IMR-90 (cell line): Measurements from ENCODE around the gene IGFBP6. TPM values are rescaled to one million over a fixed set of nuclear protein-coding genes. Genes with fewer than 3 reads are reported as not detected.

Experiments
- ATAC-seq: fragments of 200-7000 bp; cut with Tn5 transposase; 2 replicates; pipeline ENCODE4 v1.9.1; 2020; ENCODE audit warnings: low read depth, mild to moderate bottlenecking, moderate library complexity
- BruUV-seq: library from RNA; stranded (reverse); fragments of 400-500 nt; replicated peaks from 2 replicates; lab custom pipeline; 2021; lab: Mats Ljungman, UMichigan
- CTCF ChIA-PET: fragments of 300-600 bp; formaldehyde crosslinking; extraction: SDS; loops from one replicate; lab custom pipeline; 2021; ENCODE audit warnings: antibody characterized with exemption; lab: Yijun Ruan, JAX
- POLR2A ChIA-PET: fragments of 300-600 bp; sonication (Branson Sonifier 250); formaldehyde crosslinking; loops from one replicate; lab custom pipeline; 2022; ENCODE audit warnings: antibody characterized with exemption; ENCODE audit not compliant: unreplicated experiment; lab: Charles Lee
- DNase-seq: peaks from one replicate; pipeline ENCODE4 v3.0.0; 2013
- H2AFZ ChIP-seq: replicated peaks from 2 replicates; pipeline ENCODE3; 2013; ENCODE audit warnings: low read length, mild to moderate bottlenecking; ENCODE audit not compliant: poor library complexity
- H2AK5ac ChIP-seq: 2 replicates; pipeline ENCODE4 v1.6.1; 2013; ENCODE audit warnings: low read depth, low read length, inconsistent platforms
- H2AK9ac ChIP-seq: replicated peaks from 2 replicates; pipeline ENCODE3; 2013; ENCODE audit warnings: mild to moderate bottlenecking, low read depth, low read length, moderate library complexity; ENCODE audit not compliant: poor library complexity
- H2BK120ac ChIP-seq: 2 replicates; pipeline ENCODE4 v1.6.1; 2013; ENCODE audit warnings: low read depth, low read length, inconsistent platforms
- H2BK15ac ChIP-seq: 3 replicates; pipeline ENCODE4 v1.6.1; 2013; ENCODE audit warnings: low read depth, low read length, inconsistent platforms
- H2BK20ac ChIP-seq: 2 replicates; pipeline ENCODE4 v1.6.1; 2013; ENCODE audit warnings: low read depth, mild to moderate bottlenecking, inconsistent platforms, low read length, moderate library complexity
- H2BK5ac ChIP-seq: 2 replicates; pipeline ENCODE4 v1.6.1; 2013; ENCODE audit warnings: mild to moderate bottlenecking, low read depth, low read length, inconsistent platforms; ENCODE audit not compliant: poor library complexity, severe bottlenecking
- H3K14ac ChIP-seq: replicated peaks from 2 replicates; pipeline ENCODE4 v1.6.1; 2013; ENCODE audit warnings: low read depth, low read length, inconsistent platforms
- H3K18ac ChIP-seq: 2 replicates; pipeline ENCODE4 v1.6.1; 2013; ENCODE audit warnings: low read depth, low read length, control low read depth
- H3K23ac ChIP-seq: 2 replicates; pipeline ENCODE4 v1.6.1; 2013; ENCODE audit warnings: low read depth, low read length, inconsistent platforms
- H3K27ac ChIP-seq: 2 replicates; pipeline ENCODE4 v1.5.1; 2013; ENCODE audit warnings: mild to moderate bottlenecking, control low read depth, low read length; ENCODE audit not compliant: insufficient read depth
- H3K27me3 ChIP-seq: 2 replicates; pipeline ENCODE4 v1.6.1; 2013; ENCODE audit warnings: low read length; ENCODE audit not compliant: control insufficient read depth, insufficient read depth
- H3K36me3 ChIP-seq: 2 replicates; pipeline ENCODE4 v1.6.1; 2013; ENCODE audit warnings: low read length, mixed read lengths; ENCODE audit not compliant: control insufficient read depth, insufficient read depth
- H3K4ac ChIP-seq: 2 replicates; pipeline ENCODE4 v1.6.1; 2013; ENCODE audit warnings: low read depth, low read length, inconsistent platforms
- H3K4me1 ChIP-seq: 2 replicates; pipeline ENCODE4 v1.6.1; 2013; ENCODE audit warnings: low read length, mixed read lengths; ENCODE audit not compliant: control insufficient read depth, insufficient read depth
- H3K4me2 ChIP-seq: 2 replicates; pipeline ENCODE4 v1.6.1; 2013; ENCODE audit warnings: low read depth, mild to moderate bottlenecking, control low read depth, low read length, moderate library complexity
- H3K4me3 ChIP-seq: 2 replicates; pipeline ENCODE4 v1.5.1; 2013; ENCODE audit warnings: low read depth, mild to moderate bottlenecking, control low read depth, low read length, moderate library complexity; ENCODE audit not compliant: insufficient read depth
- H3K56ac ChIP-seq: 2 replicates; pipeline ENCODE4 v1.6.1; 2013; ENCODE audit warnings: low read length, inconsistent platforms; ENCODE audit not compliant: insufficient read depth; ENCODE audit errors: extremely low read depth
- H3K79me1 ChIP-seq, 2 experiments: 2 replicates each; pipeline ENCODE4 v1.6.1; 2013; ENCODE audit warnings: low read length in 2 of 2, inconsistent platforms in 1 of 2, low read depth in 1 of 2
- H3K9ac ChIP-seq: 2 replicates; pipeline ENCODE4 v1.6.1; 2013; ENCODE audit warnings: low read depth, low read length, control low read depth
- H3K9me1 ChIP-seq: 2 replicates; pipeline ENCODE4 v1.6.1; 2013; ENCODE audit warnings: low read length, inconsistent platforms; ENCODE audit not compliant: insufficient read depth
- H3K9me3 ChIP-seq: 2 replicates; pipeline ENCODE4 v1.6.1; 2013; ENCODE audit warnings: low read length; ENCODE audit not compliant: control insufficient read depth, insufficient read depth
- H4K20me1 ChIP-seq: 2 replicates; pipeline ENCODE4 v1.6.1; 2013; ENCODE audit warnings: low read length, inconsistent platforms; ENCODE audit not compliant: insufficient read depth
- H4K5ac ChIP-seq: 2 replicates; pipeline ENCODE4 v1.6.1; 2013; ENCODE audit warnings: mild to moderate bottlenecking, low read depth, low read length, control low read depth
- H4K8ac ChIP-seq, 2 experiments: 2 replicates each; pipeline ENCODE4 v1.6.1; 2013; ENCODE audit warnings: low read depth in 2 of 2, low read length in 2 of 2, control low read depth in 1 of 2, inconsistent platforms in 1 of 2
- H4K91ac ChIP-seq: 2 replicates; pipeline ENCODE4 v1.6.1; 2013; ENCODE audit warnings: low read depth, low read length, inconsistent platforms; ENCODE audit not compliant: insufficient read depth
- BHLHE40 ChIP-seq: fragments of 150-350 bp; IDR thresholded peaks from 2 replicates; pipeline ENCODE4 v1.6.1; 2016; ENCODE audit warnings: mild to moderate bottlenecking, low read depth, low read length
- CEBPB ChIP-seq: IDR thresholded peaks from 2 replicates; pipeline ENCODE4 v1.6.1; 2012; ENCODE audit warnings: low read depth, low read length, improper control_type of control experiment
- CHD1 ChIP-seq: IDR thresholded peaks from 2 replicates; pipeline ENCODE4 v1.6.1; 2012; ENCODE audit warnings: low read depth, low read length, improper control_type of control experiment
- FOS ChIP-seq: fragments of 150-350 bp; IDR thresholded peaks from 2 replicates; pipeline ENCODE4 v1.6.1; 2016; ENCODE audit warnings: low read depth, low read length
- MAFK ChIP-seq: IDR thresholded peaks from 2 replicates; pipeline ENCODE4 v1.6.1; 2012; ENCODE audit warnings: low read depth, low read length, improper control_type of control experiment
- MAZ ChIP-seq: IDR thresholded peaks from 2 replicates; pipeline ENCODE4 v1.6.1; 2012; ENCODE audit warnings: low read depth, mild to moderate bottlenecking, low read length, improper control_type of control experiment, moderate library complexity, borderline replicate concordance
- MXI1 ChIP-seq: IDR thresholded peaks from 2 replicates; pipeline ENCODE4 v1.6.1; 2012; ENCODE audit warnings: low read depth, mild to moderate bottlenecking, low read length, moderate library complexity, borderline replicate concordance
- NFE2L2 ChIP-seq: fragments of 150-350 bp; IDR thresholded peaks from 2 replicates; pipeline ENCODE4 v1.6.1; 2016; ENCODE audit warnings: low read depth, mild to moderate bottlenecking, low read length
- POLR2A ChIP-seq: IDR thresholded peaks from 2 replicates; pipeline ENCODE4 v1.6.1; 2012; ENCODE audit warnings: mild to moderate bottlenecking, low read depth, low read length
- RAD21 ChIP-seq: IDR thresholded peaks from 2 replicates; pipeline ENCODE4 v1.6.1; 2012; ENCODE audit warnings: low read length, improper control_type of control experiment
- RCOR1 ChIP-seq: IDR thresholded peaks from 2 replicates; pipeline ENCODE4 v1.6.1; 2012; ENCODE audit warnings: mild to moderate bottlenecking, low read length, improper control_type of control experiment; ENCODE audit not compliant: insufficient replicate concordance
- RFX5 ChIP-seq: IDR thresholded peaks from 2 replicates; pipeline ENCODE4 v1.8.0; 2012; ENCODE audit warnings: low read depth, mild to moderate bottlenecking, low read length, moderate library complexity
- SMC3 ChIP-seq: fragments of 150-350 bp; IDR thresholded peaks from 2 replicates; pipeline ENCODE4 v1.6.1; 2016; ENCODE audit warnings: low read depth, mild to moderate bottlenecking, antibody characterized with exemption, low read length, moderate library complexity
- USF2 ChIP-seq: fragments of 150-350 bp; IDR thresholded peaks from 2 replicates; pipeline ENCODE4 v1.6.1; 2017; ENCODE audit warnings: mild to moderate bottlenecking, antibody characterized with exemption, low read length, low read depth
- WGBS, 2 experiments: methylation state at CpG; one replicate each; pipeline versions ENCODE4 v1.1.5 to v1.1.7; 2013; ENCODE audit warnings: missing lambda C conversion rate in 2 of 2; ENCODE audit not compliant: insufficient read length in 1 of 2; ENCODE audit errors: extremely low coverage in 2 of 2; 5-methylcytosine and 5-hydroxymethylcytosine counted together
- dilution Hi-C: fragments of 300-500 bp; cut with HindIII; formaldehyde crosslinking; loops from one replicate; pipeline ENCODE4 v1.14.3; 2018; ENCODE audit warnings: low sequenced_read_pairs; ENCODE audit not compliant: unreplicated experiment
- in situ Hi-C: fragments of 300-500 bp; cut with MboI; formaldehyde crosslinking; loops from 3 replicates; pipeline ENCODE4 v1.14.3; 2019; ENCODE audit warnings: low sequenced_read_pairs, inconsistent platforms, mixed read lengths
- intact Hi-C: fragments of 100-400 bp; cut with micrococcal nuclease; formaldehyde crosslinking; loops from 2 replicates; pipeline ENCODE4 v1.10.0; 2022
- polyA plus RNA-seq, 3 experiments: library from polyadenylated mRNA; depleted of rRNA; stranded (reverse); fragments of >200 nt; gene quantifications; 2 replicates each; pipeline ENCODE4 v1.2.3, GENCODE V29; 2012; ENCODE audit warnings: low replicate concordance in 1 of 3
- total RNA-seq: library from RNA; depleted of rRNA; stranded (reverse); fragments of >200 nt; gene quantifications from 2 replicates; pipeline ENCODE4 v1.2.3, GENCODE V29; 2012
- TF ChIP-seq, protein P1 (sequence below): conservative IDR thresholded peaks from 2 replicates; pipeline ENCODE4 v1.5.1; 2012; ENCODE audit warnings: mild to moderate bottlenecking, low read depth, low read length, improper control_type of control experiment
- TF ChIP-seq, protein P2 (sequence below): fragments of 150-350 bp; IDR thresholded peaks from 2 replicates; pipeline ENCODE4 v1.6.1; 2016; ENCODE audit warnings: low read depth, mild to moderate bottlenecking, low read length, moderate library complexity, borderline replicate concordance

Gene IGFBP6
- total and polyA plus RNA-seq, 2 of the 4 experiments (the other 2 are of a cell fraction): 124 to 337 TPM

GRCh38 chr12:53143355-53143754 lies 45.9 kb downstream of the IGFBP6 start:
- ChIA-PET CTCF (no interaction called here), POLR2A (no interaction called here)
- H3K56ac ChIP-seq: no peak overlapping the region
- peaks cover 4% of the 10 kb centered on the region for H3K9me3 ChIP-seq
- no peak overlapping the region for H2AFZ ChIP-seq
- no peak overlapping the region for H3K14ac ChIP-seq
- no peak overlapping the region for H3K4me2 ChIP-seq
- H2BK20ac ChIP-seq: no peak overlapping the region
- H2AK5ac ChIP-seq: no peak overlapping the region
- ATAC-seq (no peak), DNase-seq (no peak)
- no peak overlapping the region for H4K91ac ChIP-seq
- no peaks in the 10 kb centered on the region for H3K36me3 ChIP-seq
- H3K4me1 ChIP-seq: no peaks in the 10 kb centered on the region
- no TSS peak for BruUV-seq
- no peaks in the 10 kb centered on the region for H3K79me1 ChIP-seq
- H2AK9ac ChIP-seq: no peak overlapping the region
- 10% methylated on average over 2 of the region's 4 CpGs; no CpG with 5 or more reads in 1 of the 2 experiments for WGBS, 2 experiments
- H4K20me1 ChIP-seq: no peaks in the 10 kb centered on the region
- TF ChIP-seq MAFK: no peak
- TF ChIP-seq MXI1: no peak
- no peak for TF ChIP-seq CEBPB
- no peak for TF ChIP-seq BHLHE40
- TF ChIP-seq, protein P1, sequence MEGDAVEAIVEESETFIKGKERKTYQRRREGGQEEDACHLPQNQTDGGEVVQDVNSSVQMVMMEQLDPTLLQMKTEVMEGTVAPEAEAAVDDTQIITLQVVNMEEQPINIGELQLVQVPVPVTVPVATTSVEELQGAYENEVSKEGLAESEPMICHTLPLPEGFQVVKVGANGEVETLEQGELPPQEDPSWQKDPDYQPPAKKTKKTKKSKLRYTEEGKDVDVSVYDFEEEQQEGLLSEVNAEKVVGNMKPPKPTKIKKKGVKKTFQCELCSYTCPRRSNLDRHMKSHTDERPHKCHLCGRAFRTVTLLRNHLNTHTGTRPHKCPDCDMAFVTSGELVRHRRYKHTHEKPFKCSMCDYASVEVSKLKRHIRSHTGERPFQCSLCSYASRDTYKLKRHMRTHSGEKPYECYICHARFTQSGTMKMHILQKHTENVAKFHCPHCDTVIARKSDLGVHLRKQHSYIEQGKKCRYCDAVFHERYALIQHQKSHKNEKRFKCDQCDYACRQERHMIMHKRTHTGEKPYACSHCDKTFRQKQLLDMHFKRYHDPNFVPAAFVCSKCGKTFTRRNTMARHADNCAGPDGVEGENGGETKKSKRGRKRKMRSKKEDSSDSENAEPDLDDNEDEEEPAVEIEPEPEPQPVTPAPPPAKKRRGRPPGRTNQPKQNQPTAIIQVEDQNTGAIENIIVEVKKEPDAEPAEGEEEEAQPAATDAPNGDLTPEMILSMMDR: no peak
- TF ChIP-seq RAD21: no peak
- no peak for TF ChIP-seq RCOR1
- no peak for TF ChIP-seq USF2
- TF ChIP-seq MAZ: no peak
- no peak for TF ChIP-seq POLR2A
- no peak for TF ChIP-seq SMC3
- TF ChIP-seq FOS: no peak
- TF ChIP-seq, protein P2, sequence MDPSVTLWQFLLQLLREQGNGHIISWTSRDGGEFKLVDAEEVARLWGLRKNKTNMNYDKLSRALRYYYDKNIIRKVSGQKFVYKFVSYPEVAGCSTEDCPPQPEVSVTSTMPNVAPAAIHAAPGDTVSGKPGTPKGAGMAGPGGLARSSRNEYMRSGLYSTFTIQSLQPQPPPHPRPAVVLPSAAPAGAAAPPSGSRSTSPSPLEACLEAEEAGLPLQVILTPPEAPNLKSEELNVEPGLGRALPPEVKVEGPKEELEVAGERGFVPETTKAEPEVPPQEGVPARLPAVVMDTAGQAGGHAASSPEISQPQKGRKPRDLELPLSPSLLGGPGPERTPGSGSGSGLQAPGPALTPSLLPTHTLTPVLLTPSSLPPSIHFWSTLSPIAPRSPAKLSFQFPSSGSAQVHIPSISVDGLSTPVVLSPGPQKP: no peak
- no peak for TF ChIP-seq NFE2L2
- TF ChIP-seq CHD1: no peak
- TF ChIP-seq RFX5: no peak
- no peak overlapping the region for H3K27ac ChIP-seq
- H3K9me1 ChIP-seq: no peaks in the 10 kb centered on the region
- intact Hi-C loops: no loop called here
- no peak overlapping the region for H3K9ac ChIP-seq
- no peaks in the 10 kb centered on the region for H3K27me3 ChIP-seq
- no peak overlapping the region for H3K4ac ChIP-seq
- H3K18ac ChIP-seq: no peak overlapping the region
- in situ Hi-C loops: no loop called here
- dilution Hi-C loops: no loop called here
- H2BK15ac ChIP-seq: no peak overlapping the region
- no peak overlapping the region for H2BK5ac ChIP-seq
- no peak overlapping the region for H3K23ac ChIP-seq
- no peak overlapping the region for H4K5ac ChIP-seq
- H3K4me3 ChIP-seq: no peak overlapping the region
- no peak overlapping the region for H2BK120ac ChIP-seq
- H4K8ac ChIP-seq: no peak overlapping the region
